Endothelial cell (in vitro differentiated cells): Measurements from ENCODE around the gene ZNF329. TPM values are rescaled to one million over a fixed set of nuclear protein-coding genes. Genes with fewer than 3 reads are reported as not detected.

ENCODE experiments used
- DNase-seq: peaks from one replicate; pipeline ENCODE4 v3.0.0; 2021; ENCODE audit warnings: low spot score
- H3K27ac Mint-ChIP-seq: one replicate; pipeline ENCODE4 v1.8.0; 2021; ENCODE audit warnings: mixed read lengths, inconsistent platforms; ENCODE audit not compliant: unreplicated experiment
- H3K27me3 Mint-ChIP-seq: one replicate; pipeline ENCODE4 v1.8.0; 2021; ENCODE audit warnings: mild to moderate bottlenecking, moderate library complexity, mixed read lengths, inconsistent platforms; ENCODE audit not compliant: unreplicated experiment
- H3K36me3 Mint-ChIP-seq: one replicate; pipeline ENCODE4 v1.8.0; 2021; ENCODE audit warnings: mild to moderate bottlenecking, low read depth, mixed read lengths, inconsistent platforms; ENCODE audit not compliant: unreplicated experiment
- H3K4me1 Mint-ChIP-seq: one replicate; pipeline ENCODE4 v1.8.0; 2021; ENCODE audit warnings: mild to moderate bottlenecking, mixed read lengths, inconsistent platforms; ENCODE audit not compliant: unreplicated experiment
- H3K4me3 Mint-ChIP-seq: one replicate; pipeline ENCODE4 v1.8.0; 2021; ENCODE audit warnings: mild to moderate bottlenecking, mixed read lengths, inconsistent platforms; ENCODE audit not compliant: unreplicated experiment
- H3K9me3 Mint-ChIP-seq: one replicate; pipeline ENCODE4 v1.8.0; 2021; ENCODE audit warnings: mixed read lengths, inconsistent platforms; ENCODE audit not compliant: unreplicated experiment
- CTCF ChIP-seq: fragments of 200-600 bp; sonication (generic); IDR thresholded peaks from one replicate; pipeline ENCODE4 v1.5.0; 2021; ENCODE audit warnings: antibody characterized with exemption; ENCODE audit not compliant: unreplicated experiment
- total RNA-seq: library from RNA; stranded (reverse); fragmentation: NEBNext Ultra II Directional; extraction: Animal tissue kit (Norgen Biotek cat#: 25700); gene quantifications from one replicate; pipeline ENCODE4 v1.2.1, GENCODE V29; 2021; ENCODE audit not compliant: unreplicated experiment

The ZNF329 gene
- total RNA-seq, 1 donor from 2014 or later: 14.9 TPM

DNA sequence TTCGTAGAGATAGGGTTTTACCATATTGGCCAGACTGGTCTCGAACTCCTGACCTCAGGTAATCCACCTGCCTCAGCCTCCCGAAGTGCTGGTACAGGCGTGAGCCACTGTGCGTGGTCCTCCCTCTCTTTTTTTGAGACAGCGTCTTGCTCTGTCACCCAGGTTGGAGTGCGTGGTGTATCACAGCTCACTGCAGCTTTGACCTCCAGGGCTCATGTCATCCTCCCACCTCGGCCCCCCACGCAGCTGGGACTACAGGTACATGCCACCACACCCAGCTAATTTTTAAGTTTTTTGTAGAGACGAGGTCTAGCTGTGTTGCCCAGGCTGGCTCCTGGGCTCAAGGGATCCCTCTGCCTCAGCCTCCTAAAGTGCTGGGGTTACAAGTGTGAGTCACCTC is 70.8 kb downstream of the ZNF329 start:
- no peak for TF ChIP-seq CTCF
- peaks cover 22% of the 10 kb centered on the region for H3K36me3 Mint-ChIP-seq

More for the DNA sequence above, 70.8 kb downstream of the ZNF329 start:
- peaks cover 32% of the 10 kb centered on the region for H3K9me3 Mint-ChIP-seq
- H3K27ac Mint-ChIP-seq: no peak overlapping the region
- peaks cover 12% of the 10 kb centered on the region for H3K27me3 Mint-ChIP-seq
- H3K4me1 Mint-ChIP-seq: no peaks in the 10 kb centered on the region
- peak overlapping the region; percentile 14 for H3K4me3 Mint-ChIP-seq
- DNase-seq: no peak

Other genes with a start within 250 kb of the ZNF329 start
- 16.7 TPM for gene ZNF417, start 234.2 kb downstream of the ZNF329 start, total RNA-seq
- gene ZNF418, start 215.4 kb downstream of the ZNF329 start, total RNA-seq: 14.0 TPM
- gene ZNF256, start 203.1 kb downstream of the ZNF329 start, total RNA-seq: 10.4 TPM
- gene C19orf18, start 176.3 kb downstream of the ZNF329 start, total RNA-seq: 1.8 TPM
- gene ZNF606, start 148.0 kb downstream of the ZNF329 start, total RNA-seq: 22.3 TPM
- gene ZSCAN1, start 116.8 kb downstream of the ZNF329 start, total RNA-seq: not detected
- 1.1 TPM for gene ZNF135, start 91.5 kb downstream of the ZNF329 start, total RNA-seq
- 47.7 TPM for gene ZSCAN18, start 52.6 kb downstream of the ZNF329 start, total RNA-seq
- gene ZNF274, start 32.3 kb upstream of the ZNF329 start, total RNA-seq: 21.4 TPM
- 44.3 TPM for gene ZNF544, start 78.1 kb upstream of the ZNF329 start, total RNA-seq
- gene ZNF8, start 128.2 kb upstream of the ZNF329 start, total RNA-seq: 11.2 TPM
- gene ERVK3-1, start 154.6 kb upstream of the ZNF329 start, total RNA-seq: 40.6 TPM
- gene ZSCAN22, start 176.2 kb upstream of the ZNF329 start, total RNA-seq: 3.2 TPM
- 41.9 TPM for gene A1BG, start 202.7 kb upstream of the ZNF329 start, total RNA-seq
- 3.6 TPM for gene ZNF497, start 212.0 kb upstream of the ZNF329 start, total RNA-seq
- 4.5 TPM for gene ZNF837, start 230.2 kb upstream of the ZNF329 start, total RNA-seq
- gene RPS5, start 236.5 kb upstream of the ZNF329 start, total RNA-seq: 1,047 TPM
- gene RNF225, start 244.9 kb upstream of the ZNF329 start, total RNA-seq: not detected